ENCODE data around the gene ZNHIT1. TPM values are rescaled to one million over a fixed set of nuclear protein-coding genes. Genes with fewer than 3 reads are reported as not detected.
"Not testable (repeated sequence)": the region's sequence is repeated elsewhere in the genome, so short reads cannot be mapped to it uniquely, and the experiment has no call there.

ZNHIT1 gene
- total RNA-seq, 1 donor from 2014 or later, result 57.1 TPM

DNA sequence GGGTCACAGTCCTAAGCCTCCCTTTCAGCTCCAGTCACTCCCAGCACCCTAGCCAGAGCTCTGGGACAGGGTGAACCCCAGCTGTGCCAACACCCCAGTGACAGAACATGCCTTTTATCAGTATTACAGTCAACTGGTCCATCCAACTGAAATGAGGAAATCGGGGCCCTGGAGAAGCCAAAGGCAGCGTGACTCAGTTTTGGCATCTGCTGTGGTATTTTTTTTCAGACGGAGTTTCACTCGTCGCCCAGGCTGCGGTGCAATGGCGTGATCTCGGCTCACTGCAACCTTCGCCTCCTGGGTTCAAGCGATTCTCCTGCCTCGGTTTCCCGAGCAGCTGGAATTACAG lies 23.0 kb downstream of the ZNHIT1 start:
- no peak for DNase-seq (ENCODE audit: low spot score)

DNA sequence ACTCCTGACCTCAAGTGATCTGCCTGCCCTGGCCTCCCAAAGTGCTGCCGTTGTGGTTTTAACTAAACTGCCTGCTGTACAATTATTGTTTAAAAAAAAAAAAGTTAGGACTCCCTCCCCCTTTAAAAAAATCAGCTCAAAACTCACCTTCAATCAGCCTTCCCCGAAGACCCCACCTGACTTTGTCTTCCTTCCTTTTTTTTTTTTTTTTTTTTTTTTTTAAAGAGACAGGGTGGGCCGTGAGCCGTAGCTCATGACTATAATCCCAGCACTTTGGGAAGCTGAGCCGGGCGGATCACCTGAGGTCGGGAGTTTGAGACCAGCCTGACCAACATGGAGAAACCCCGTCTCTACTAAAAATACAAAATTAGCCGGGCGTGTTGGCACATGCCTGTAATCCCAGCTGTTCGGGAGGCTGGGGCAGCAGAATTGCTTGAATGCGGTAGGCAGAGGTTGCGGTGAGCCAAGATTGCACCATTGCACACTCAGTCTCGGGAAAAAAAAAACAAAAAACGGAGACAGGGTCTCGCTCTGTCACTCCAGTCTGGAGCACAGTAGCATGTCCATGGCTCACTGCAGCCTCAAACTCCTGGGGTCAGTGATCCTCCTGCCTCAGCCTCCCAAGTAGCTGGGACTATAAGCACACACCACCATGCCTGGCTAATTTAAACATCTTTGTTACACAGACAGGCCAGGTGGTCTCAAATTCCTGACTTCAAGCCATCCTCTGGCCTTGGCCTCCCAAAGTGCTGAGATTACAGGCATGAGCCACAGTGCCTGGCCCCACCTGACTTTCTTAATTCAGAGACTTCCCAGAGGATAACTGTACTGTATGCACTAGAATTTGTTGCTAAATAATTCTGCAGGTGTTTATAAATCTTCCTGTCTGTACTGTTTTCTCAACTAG lies 23.7 kb downstream of the ZNHIT1 start:
- DNase-seq (ENCODE audit: low spot score), result no peak

DNA sequence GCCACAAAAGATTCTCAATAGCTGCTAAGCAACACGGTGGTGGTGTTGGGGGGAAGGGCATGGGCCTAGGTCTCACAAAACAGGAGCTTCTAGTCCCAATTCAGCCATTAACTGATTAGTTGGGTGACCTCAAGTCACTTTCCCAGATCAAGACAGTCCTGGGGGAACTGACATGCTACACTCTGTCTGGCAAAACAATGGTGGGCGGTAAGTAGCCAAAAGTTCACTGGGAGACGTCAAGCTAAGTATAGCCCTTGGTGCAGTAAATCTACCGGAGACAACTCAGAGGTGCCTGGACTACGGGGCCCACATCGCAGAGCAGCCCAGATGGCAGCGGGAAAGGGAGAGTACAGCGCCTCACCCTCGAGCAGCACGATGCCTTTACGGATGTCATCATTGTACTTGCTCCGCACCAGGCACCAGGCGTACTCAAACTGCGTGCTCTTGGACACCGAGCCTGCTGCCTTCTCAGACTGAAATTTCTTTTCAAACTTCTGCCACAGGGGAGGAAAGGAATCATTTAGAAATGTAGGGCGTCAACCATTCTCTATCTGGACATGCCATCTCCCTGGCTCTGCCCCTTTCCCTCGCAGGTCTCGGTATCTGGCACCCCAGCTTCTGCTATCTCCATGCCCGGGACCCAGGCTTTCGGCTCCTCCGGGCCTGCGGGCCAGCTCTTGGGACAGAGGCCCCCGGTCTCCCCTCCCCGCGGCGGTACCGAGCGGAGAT lies 25.8 kb downstream of the ZNHIT1 start:
- DNase-seq (ENCODE audit: low spot score), result no peak

DNA sequence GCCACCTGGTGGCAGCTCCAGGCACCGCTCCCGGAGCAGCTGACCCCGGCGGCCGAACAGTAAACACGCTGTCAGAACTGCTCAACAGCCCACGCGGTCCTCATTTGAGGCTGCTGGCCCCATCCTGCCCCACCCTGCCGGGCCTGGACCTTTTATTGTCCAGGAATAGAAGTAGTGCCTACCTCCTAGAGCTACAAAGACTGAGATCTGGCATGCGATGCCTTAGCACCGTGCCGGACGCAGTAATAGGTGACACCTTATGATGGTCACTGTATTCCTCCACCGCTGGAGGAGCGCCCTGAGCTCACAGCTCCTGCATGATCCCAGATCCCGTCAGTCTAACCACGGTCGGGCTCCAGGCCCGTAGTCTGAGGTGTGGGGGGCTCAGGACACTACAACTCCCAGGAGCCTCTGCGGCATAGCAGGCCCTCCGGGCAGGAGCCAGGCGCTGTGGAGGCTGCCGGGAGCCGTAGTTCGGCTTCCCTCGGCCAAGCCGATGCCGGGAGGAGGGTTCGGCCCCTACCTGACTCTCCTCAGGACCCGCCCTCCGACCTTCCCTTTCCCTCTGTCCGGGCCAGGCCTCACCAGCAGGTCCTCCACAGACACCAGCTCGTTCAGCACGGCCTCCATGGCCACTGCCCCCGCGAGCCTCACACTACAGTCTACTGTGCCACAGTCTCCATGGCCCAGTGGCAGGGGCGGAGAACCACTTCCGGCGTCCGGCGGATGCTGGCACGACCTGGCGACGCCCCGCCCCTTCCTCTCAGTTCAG lies 26.6 kb downstream of the ZNHIT1 start, which contains the start of gene FIS1:
TSS of gene FIS1 (minus strand) at position 707 of the 772 bp plus-strand sequence. CDS start at position 630, 77 bp downstream.
- DNase-seq (ENCODE audit: low spot score), result peak; percentile 93

DNA sequence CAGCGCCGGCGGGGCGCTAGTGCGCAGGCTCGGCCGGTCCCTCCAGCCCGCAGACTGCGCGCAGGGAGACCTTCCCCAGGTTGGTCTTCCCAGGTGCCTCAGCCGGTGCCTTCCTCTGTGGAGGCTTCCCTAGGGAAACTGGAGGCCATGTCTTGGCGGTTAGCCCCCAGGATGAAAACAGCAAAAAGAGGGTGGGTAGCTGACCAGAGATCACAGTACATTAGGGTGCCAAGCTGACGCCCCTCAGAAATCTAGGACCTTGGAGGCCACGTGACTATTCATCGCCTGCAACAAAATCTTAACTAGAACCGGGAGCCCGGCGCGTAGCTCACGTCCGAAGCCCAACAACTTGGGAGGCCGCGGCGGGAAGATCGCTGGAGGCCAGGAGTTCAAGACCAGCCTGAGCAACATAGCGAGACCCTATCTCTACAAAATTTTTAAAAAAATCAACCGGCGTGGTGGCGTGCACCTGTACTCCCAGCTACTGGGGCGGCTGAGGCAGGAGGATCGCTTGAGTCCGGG lies 27.2 kb downstream of the ZNHIT1 start:
- no peak for DNase-seq (ENCODE audit: low spot score)

DNA sequence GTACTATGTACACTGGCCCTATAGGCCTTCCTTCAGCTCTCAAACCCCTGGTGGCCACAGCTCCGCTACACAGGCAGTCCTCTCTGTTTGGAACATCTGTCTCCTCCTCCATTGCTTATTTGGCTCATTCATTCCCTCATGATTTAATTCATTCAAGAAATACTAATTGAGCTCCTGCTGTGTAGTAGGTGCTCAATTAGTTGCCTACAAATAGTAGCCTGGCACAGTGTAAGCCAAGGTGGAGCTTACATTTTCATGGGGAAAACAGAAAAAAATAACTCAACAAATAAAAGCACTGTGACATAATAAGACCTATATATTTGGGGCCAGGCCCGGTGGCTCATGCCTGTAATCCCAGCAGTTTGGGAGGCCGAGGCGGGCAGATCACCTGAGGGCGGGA lies 30.3 kb downstream of the ZNHIT1 start:
- no peak for DNase-seq (ENCODE audit: low spot score)

DNA sequence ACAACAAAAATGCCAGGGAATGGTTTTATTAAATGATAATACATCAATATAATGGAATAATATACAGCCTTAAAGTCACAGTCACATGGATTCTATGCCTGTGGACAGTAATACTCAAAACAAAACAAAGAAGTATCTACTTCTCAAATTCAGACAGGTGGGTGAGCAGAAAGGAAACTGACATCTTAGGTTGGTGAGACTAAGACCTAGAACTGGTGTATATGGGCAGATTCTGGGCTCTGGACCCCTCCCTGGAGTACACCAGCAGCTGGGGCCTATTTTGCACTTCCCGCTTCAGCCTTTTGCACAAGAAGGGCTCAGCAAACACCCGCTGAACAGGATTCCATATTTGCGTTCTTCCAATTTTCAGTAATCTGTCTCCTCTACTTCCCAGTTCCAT lies 32.4 kb downstream of the ZNHIT1 start:
- no peak for DNase-seq (ENCODE audit: low spot score)

DNA sequence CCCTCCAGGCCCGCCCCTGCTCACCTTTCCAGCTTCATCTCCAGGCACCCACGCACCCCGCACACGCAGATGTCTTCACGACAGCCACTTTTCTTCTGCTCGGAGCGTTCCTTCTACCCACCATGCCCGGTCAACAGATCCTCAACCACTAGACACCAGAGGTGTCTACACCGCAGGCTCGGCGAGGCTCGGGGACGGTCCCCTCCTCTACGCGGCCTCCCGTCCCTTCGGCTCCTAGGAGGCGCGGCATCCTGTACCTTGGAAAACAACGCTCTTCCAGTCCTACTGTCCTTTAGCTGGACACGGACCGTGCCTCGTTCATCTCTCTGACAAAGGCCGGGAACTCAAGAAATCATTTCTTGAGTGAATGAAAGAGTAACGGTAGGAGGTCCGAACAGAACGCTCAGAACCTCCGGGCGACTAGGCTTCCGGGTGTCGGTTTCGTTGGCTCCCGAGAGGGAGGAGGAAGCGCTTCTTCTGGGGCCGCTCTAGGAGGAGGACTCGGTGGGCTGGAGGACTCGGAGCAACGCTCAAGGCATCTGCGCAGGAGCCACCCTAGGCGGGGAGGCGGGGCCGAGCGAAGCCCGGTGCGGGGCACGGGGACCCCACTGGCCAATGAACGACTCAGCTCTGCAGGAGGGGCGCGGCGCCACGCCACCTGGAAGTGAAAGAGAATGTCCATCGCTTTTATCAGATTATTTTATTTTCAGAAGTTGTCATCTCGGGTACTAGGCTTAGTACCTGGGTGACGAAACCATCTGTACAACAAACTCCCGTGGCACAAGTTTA lies 34.1 kb downstream of the ZNHIT1 start:
- peak; percentile 97 for DNase-seq (ENCODE audit: low spot score)

DNA sequence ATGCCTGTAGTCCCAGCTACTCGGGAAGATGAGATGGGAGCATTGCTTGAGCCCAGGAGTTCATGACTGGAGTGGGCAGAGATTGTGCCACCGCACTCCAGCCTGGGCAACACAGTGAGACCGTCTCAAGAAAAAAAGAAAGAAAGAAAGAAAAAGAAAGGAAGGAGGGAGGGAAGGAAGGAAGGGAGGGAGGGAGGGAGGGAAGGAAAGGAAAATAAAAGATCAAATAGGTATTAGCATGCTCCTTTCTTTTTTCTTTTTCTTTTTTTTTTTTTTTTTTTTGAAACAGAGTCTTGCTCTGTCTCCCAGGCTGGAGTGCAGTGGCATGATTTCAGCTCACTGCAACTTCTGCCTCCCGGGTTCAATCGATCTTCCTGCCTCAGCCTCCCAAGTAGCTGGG lies 35.2 kb downstream of the ZNHIT1 start:
- not testable (repeated sequence) for DNase-seq (ENCODE audit: low spot score)

DNA sequence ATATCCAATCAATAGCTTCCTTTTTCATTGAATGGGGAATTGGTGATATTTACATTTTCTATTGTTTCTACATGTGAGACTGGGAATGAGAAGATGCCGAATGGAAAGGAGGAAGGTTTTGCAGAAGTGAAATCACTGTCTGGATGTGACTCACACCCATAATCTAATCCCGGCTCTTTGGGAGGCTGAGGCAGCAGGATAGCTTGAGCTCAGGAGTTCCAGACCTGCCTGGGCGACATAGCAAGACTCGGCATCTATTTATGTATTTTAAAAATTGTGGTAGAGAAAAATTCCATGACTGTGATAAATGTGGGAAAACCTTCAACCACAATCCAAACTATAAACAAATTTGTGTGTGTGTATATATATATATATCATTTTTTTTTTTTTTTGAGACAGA lies 37.8 kb downstream of the ZNHIT1 start:
- no peak for DNase-seq (ENCODE audit: low spot score)

DNA sequence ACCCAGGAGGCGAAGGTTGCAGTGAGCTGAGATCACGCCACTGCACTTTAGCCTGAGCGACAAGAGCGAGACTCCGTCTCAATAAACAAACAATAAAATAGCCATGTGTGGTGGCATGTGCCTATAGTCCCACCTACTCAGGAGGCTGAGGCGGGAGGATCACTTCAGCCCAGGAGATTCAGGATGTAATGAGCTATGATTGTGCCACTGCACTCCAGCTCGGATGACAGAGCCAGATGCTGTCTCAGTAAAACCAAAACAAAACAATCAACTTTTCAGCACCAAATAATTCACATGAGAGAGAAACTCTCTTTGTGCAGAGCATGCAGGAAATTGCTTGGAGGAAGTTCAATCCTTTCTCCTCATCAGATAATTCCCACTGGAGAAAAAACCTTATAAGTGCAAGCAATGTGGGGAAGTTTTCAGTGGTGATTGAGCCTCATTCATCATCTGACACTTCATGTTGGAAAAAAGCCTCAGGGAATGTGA lies 40.3 kb downstream of the ZNHIT1 start:
- no peak for DNase-seq (ENCODE audit: low spot score)

DNA sequence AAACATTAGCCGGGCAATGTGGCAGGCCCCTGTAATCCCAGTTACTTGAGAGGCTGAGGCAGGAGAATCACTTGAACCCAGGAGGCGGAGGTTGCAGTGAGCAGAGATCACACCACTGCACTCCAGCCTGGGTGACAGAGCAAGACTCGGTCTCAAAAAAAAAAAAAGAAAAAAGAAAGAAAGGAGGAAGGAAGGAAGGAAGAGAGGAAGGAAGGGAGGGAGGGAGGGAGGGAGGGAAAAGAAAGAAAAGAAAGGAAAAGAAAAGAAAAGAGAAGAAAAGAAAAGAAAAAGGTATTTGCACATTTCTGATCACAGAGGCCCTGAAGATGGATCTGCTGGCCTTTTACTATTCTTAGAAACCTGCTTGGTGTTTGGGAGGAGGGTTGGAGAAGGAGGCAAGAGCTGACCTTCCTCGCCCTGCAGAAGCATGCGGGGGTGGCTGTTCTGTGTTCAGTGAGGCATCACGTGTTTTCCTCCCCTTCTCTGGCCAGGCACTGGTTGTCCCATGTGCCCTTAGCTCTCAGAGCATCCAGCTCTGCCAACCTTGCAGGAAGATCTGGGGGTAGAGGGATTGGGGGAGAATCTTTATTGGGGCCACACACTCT lies 46.2 kb downstream of the ZNHIT1 start:
- not testable (repeated sequence) for DNase-seq (ENCODE audit: low spot score)

DNA sequence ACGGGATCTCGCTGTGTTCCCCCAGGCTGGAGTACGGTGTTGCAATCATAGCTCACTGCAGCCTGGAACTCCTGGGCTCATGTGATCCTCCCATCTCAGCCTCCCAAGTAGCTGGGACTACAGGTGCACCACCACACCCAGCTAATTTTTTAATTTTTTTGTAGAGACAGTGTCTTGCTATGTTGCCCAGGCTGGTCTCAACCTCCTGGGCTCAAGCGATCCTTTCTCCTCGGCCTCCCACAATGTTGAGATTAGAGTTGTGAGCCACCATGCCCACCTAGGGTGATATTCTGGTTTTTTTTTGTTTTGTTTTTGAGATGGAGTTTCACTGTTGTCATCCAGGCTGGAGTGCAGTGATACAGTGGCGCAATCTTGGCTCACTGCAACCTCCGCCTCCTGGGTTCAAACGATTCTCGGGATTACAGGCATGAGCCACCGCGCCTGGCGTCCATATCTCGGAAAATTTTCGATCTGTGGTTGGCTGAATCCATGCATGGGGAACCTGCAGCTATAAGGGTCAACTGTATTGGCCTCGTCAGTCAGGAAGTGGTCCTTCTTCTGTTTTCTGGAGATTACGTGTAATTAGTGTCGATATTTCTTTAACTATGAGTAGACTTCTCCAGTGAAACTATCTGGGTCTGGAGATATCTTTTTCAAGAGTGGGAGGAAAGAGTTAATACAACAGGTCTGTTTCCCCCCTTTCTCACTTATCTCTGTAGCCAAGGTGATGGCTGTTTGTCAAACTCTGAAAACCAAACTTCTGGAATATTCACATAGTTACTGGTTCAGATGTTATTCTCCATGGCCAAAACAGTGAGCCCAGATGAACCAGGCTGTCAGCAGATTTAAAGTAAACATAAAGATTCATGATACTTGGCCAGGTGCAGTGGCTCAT lies 47.9 kb downstream of the ZNHIT1 start:
- DNase-seq (ENCODE audit: low spot score), result no peak

DNA sequence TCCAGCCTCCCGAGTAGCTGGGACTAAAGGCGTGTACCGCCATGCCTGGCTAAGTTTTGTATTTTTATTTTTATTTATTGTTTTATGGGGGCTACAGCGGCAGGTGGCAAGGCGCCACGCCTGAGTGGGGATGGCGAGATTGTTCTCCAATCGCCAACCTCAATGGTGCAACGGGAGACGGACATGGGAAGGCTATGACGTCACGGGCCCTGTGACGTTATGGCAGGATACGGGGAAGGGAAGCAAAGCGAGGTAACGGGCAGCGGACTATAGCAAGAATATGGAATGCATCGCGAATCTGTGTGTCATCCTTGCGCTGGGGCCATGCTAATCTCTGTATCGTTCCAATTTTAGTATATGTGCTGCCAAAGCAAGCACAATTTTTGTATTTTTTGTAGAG lies 51.7 kb downstream of the ZNHIT1 start:
- DNase-seq (ENCODE audit: low spot score), result no peak

DNA sequence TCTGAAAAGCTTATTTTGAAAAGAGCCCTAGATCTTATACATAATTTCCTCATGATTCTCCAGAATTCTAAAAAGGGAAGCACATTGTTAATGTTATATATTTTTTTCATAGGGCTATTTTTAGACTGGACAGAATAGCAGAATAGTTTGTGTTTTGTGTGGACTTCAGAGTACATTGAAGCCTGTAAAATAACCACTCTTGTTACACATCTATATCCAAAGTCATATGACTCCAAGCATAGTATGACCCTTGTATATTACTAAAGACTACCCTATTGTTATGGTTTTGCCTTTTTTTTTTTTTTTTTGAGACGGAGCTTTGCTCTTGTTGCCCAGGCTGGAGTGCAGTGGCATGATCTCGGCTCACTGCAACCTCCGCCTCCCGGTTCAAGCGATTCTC lies 53.1 kb downstream of the ZNHIT1 start:
- no peak for DNase-seq (ENCODE audit: low spot score)

DNA sequence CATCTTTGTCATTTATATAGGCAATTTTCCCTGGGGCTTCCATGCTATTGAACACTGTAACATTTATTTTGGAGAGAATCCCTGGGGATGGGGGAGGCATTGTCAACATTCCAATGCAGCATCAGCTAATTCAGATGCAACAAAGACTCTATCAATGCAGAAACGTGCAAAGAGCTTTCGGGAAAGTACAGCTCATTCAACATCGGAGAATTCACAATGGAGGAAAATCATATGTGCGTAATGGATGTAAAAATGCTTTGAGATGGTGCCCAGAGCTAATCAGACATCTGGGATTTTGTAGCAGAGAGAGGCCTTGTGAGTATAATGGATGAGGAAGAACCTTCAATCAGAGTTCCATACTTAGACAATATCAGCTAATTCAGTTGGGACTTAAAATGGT lies 55.2 kb downstream of the ZNHIT1 start:
- DNase-seq (ENCODE audit: low spot score), result no peak
